ENCODE results near the gene TMED10. TPM values are rescaled to one million over a fixed set of nuclear protein-coding genes. Genes with fewer than 3 reads are reported as not detected.

The TMED10 gene
- total RNA-seq, 1 donor from 2014 or later, result 286 TPM

DNA sequence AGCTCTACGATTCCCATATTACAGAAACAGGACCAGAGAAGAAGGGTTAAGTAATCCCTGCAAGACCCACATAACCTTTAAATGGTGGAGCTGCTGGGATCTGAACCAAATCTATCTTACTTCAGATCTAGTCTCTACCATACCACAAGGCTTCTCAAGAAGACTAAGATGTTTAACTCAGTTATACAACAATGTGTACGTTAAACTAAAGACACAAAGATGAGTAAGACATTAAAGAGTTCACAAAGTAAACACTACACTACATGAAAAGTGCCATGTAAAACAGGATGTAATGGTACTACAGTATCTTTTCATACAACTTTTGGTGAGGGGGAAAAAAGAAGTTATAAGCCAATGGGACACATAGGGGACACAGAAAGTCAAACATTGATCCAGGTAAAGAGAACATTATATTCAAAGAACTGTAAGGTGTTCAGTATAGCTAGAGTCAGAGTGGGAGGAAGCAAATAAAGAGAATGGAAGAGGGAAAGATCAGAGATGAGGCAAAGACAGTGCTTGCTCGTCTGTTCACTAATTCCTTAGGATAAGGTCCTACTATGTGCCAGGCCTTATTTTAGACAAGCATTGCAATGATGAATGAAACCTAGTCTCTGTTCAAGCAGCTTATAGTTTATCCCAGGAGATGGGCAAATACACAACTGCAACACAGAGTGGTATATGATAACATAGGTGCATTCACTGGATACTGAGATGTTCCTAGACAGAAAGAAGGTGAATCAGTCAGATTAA, 7.7 kb downstream of the TMED10 start:
- Histone ChIP-seq H3K27ac (no peak overlapping the region), H3K36me3 (no peaks in the 10 kb centered on the region), H3K27me3 (ENCODE audit: low read depth) (no peaks in the 10 kb centered on the region), H3K4me1 (peaks cover 56% of the 10 kb centered on the region), H3K9me3 (no peaks in the 10 kb centered on the region), H3K4me3 (no peak overlapping the region)
- ATAC-seq, result no peak
- intact Hi-C loops (cut with DNase I), result no loop called here
- DNase-seq, result no peak
- TF ChIP-seq, protein P1, sequence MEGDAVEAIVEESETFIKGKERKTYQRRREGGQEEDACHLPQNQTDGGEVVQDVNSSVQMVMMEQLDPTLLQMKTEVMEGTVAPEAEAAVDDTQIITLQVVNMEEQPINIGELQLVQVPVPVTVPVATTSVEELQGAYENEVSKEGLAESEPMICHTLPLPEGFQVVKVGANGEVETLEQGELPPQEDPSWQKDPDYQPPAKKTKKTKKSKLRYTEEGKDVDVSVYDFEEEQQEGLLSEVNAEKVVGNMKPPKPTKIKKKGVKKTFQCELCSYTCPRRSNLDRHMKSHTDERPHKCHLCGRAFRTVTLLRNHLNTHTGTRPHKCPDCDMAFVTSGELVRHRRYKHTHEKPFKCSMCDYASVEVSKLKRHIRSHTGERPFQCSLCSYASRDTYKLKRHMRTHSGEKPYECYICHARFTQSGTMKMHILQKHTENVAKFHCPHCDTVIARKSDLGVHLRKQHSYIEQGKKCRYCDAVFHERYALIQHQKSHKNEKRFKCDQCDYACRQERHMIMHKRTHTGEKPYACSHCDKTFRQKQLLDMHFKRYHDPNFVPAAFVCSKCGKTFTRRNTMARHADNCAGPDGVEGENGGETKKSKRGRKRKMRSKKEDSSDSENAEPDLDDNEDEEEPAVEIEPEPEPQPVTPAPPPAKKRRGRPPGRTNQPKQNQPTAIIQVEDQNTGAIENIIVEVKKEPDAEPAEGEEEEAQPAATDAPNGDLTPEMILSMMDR (IDR thresholded peaks at IDR 0.05), result no peak

DNA sequence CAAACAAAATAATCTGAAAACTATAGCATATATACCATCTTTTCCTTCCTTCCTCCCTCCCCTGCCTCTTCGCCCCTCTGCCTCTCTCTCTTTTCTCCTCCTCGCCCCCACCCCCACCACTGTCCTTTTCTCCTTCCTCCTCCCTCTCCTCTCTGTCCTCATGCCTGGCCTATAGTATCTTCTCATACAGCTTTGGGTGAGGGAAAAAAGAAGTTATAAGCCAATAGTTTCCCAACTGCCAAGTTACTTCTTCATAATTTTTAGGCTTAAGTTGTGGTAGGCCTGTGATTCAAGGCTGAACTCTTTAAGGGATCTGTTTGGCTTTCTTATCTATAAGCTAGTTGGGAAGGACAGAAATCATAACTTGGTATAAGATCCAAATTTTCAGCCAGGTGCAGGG, 9.1 kb downstream of the TMED10 start:
- peaks cover 5% of the 10 kb centered on the region for H3K36me3 ChIP-seq
- intact Hi-C loops (cut with DNase I), result no loop called here
- no peaks in the 10 kb centered on the region for H3K9me3 ChIP-seq
- no peaks in the 10 kb centered on the region for H3K27me3 ChIP-seq (ENCODE audit: low read depth)
- TF ChIP-seq, protein P1 (IDR thresholded peaks at IDR 0.05), result no peak
- no peak overlapping the region for H3K27ac ChIP-seq
- DNase-seq (no peak), ATAC-seq (peak; percentile 30 to 47)
- peaks cover 49% of the 10 kb centered on the region for H3K4me1 ChIP-seq
- H3K4me3 ChIP-seq, result no peak overlapping the region

DNA sequence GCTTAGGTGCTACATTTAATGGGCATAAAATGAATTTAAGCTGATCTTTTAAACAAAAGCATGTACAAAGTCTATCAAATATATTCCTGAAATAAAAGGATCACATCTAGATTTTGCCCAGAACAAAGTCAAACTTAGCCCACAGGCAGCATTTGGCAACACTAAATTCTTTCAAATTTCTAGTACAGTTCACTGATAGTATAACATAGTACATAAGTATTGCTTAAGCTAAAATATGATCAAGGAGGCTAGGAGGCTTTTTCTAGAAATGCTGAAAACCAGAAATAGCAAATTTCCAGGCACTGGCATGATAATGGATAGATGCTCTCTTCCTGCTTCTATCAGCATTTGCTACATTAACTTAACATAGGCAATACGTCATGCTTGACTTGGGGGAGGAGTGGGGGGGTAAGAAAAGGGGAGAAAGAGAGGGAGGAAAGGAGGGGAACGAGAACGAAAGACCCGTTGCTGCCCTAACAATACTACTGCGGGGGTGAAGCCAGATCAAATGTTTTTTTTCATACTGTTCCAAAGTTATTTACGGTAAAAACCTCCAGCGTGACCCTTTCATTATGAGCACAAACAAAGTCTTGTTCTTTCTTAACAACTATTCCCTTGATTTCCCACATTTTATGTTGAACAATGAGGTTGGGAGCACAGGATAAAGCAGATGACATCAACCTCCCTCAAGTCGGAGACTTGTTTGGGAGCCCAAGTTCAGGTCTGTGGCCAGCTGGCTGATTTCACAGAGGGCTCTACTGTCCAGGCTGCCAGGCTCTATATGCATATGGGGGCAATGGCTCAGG, 10.6 kb downstream of the TMED10 start:
- Histone ChIP-seq H3K27me3 (ENCODE audit: low read depth) (no peaks in the 10 kb centered on the region), H3K36me3 (peaks cover 5% of the 10 kb centered on the region), H3K27ac (no peak overlapping the region), H3K4me1 (peaks cover 52% of the 10 kb centered on the region), H3K4me3 (no peak overlapping the region), H3K9me3 (no peaks in the 10 kb centered on the region)
- intact Hi-C loops (cut with DNase I), result no loop called here
- TF ChIP-seq, protein P1 (IDR thresholded peaks at IDR 0.05), result no peak
- ATAC-seq (no peak), DNase-seq (no peak)

DNA sequence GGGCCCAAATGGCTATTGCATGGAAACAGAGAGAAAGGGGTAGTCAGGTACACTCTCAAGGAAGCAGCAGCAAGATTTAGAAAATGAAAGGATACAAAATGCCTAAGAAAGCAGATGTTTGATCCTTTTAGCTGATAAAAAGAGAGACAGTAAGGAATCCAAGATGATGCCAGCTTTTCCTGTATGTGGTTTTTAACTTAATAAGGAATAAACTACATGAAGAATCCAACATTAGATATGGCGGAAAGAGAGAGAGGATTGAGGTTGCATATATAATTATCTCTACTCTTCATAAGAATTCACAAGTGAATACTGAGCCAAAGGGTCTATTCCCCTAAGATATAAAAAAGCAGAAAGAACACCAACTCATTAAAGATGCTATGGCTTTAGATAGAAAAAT, 11.6 kb downstream of the TMED10 start:
- H3K9me3 ChIP-seq, result no peaks in the 10 kb centered on the region
- peaks cover 60% of the 10 kb centered on the region for H3K4me1 ChIP-seq
- ATAC-seq (no peak), DNase-seq (no peak)
- no peaks in the 10 kb centered on the region for H3K27me3 ChIP-seq (ENCODE audit: low read depth)
- H3K27ac ChIP-seq, result no peak overlapping the region
- no peak overlapping the region for H3K4me3 ChIP-seq
- H3K36me3 ChIP-seq, result peaks cover 5% of the 10 kb centered on the region
- TF ChIP-seq, protein P1 (IDR thresholded peaks at IDR 0.05), result no peak
- intact Hi-C loops (cut with DNase I), result no loop called here

DNA sequence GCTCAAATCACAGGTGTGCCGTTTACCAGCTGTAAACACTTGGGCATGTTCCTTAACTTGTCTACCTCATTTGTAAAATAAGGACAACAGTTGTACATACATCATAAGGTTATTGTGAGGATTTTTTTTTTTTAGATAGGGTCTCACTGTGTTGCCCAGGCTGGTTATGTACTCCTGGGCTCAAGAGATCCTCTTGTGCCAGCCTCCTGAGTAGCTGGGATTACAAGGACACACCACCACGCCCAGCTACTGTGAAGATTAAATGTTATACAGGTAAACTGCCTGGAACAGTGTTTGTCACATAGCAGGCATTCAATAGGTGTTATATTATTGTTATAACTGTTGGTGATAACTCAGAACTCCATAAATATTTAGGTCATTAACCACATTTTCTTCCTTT, 12.7 kb downstream of the TMED10 start:
- TF ChIP-seq, protein P1 (IDR thresholded peaks at IDR 0.05), result no peak
- no peak for DNase-seq
- no peaks in the 10 kb centered on the region for H3K27me3 ChIP-seq (ENCODE audit: low read depth)
- H3K4me1 ChIP-seq, result peaks cover 59% of the 10 kb centered on the region
- no peak overlapping the region for H3K4me3 ChIP-seq
- no peak for ATAC-seq
- H3K27ac ChIP-seq, result no peak overlapping the region
- H3K36me3 ChIP-seq, result peaks cover 5% of the 10 kb centered on the region
- no peaks in the 10 kb centered on the region for H3K9me3 ChIP-seq
- intact Hi-C loops (cut with DNase I), result no loop called here

All from lower lobe of right lung (tissue), 2 donors.